ENCODE data around the gene CBY1.

CBY1 gene

DNA sequence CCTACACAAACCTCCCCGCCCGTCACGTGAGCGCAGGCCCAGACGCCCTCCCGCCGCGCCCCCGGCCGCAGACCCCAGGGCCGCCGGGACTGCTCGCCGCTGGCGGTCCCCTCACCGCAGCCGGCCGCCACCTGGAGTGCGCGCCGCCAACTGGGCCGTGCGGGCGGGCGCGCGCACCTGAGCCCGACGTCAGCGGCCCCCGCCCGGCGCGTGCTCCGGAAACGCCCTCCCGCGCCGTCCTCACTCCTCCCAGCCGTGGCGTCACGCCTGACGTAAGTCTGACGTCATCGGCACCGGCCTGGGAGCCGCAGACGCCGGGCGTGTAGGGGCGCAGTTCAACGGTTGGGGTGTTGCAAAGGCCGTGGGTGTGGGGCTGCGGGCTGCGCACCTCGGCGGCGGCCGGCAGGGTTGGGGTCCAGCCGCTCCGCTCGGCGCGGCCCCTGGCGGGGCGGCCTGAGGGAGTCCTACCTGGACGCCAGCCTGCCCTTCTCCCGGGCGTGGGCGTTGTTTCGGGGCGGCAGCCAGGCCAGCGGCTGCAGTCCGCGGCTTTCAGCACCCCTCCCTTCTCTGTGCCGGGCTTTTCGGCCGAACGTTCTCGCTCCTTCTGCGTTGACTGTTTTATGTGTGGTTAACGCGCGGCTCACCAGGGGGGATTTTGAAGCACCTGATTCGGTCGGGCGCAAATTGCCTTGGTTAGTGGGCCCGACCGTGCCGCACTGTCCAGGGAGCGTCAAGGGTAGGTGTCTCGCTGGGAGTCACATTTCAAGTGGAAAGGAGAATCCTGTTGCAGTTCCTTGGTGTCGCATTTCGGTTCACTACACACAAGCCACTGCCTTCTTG, 44.6 kb downstream of the CBY1 start, which contains the start of gene JOSD1:
Gene JOSD1 (minus strand): TSS at position 155 of the 840 bp plus-strand sequence. CDS start 956 bp downstream, outside the sequence.
- DNase-seq, result peak; percentile 98 to 99 (median 99)

DNA sequence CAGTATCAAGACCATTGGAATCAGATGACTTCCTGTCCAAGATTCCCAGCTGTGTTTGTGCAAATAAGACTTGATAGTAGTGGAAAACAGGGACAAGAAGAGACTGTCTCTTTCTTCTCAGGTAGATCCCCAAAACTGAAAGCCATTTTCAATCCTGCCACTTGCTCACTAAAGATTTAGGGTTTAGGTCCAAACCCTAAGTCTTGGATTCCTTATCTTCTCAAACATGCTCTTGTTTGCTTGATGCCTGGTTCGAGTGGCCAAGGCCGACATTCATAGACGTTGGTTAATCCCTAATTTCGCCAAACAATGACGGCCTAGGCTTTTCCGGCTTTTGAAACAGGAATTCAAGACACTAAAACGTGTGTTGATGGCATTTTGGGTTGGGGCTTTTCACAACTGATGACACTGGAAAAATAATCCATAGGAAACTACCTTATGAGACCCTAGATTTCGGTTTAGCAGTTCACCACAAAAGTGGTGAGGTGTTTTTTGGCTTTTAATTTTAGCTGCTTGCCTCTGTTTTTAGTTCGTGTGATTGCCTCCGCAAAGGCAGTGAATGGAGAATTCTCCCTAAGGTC, 48.3 kb downstream of the CBY1 start:
- peak in 1 of 4 experiments; percentile 19 for DNase-seq

DNA sequence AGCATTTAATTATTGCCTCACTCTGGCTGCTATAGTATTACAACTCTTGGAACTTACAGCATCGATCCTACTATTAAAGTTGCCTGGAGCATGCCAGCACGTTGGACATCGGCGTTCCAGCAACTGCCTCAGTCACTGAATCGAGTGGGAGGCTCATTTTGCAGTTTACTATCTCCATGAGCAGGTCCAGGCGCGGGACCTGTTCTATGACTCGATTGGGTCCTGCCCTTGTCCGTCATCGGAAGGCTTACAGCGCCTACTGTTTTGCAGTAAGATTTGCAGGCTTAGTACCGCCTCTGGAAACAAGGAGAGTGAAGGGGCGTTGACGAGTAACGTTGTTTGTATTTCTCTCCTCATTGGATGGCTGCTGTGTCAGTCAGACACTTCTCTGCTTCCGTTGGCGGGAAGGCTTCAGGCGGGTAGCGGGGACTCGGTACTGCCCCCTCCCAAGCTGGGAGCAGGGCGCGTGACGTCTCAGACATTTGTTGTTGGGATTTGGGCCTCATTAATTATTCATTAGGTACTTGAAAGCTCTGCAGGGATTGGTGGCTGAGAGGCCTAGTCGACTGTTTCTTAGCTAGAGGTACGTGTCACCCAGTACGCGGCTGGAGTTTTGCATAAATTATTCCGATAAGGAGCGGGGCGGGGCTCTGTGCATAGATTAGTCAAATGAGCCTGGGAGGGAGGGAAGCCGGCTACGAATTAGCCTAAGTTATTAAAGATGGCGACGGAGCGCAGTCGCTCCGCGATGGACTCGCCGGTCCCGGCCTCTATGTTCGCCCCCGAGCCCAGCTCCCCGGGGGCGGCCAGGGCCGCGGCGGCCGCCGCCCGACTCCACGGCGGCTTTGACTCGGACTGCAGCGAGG, 49.0 kb downstream of the CBY1 start, which contains the start of gene GTPBP1:
Gene GTPBP1 (plus strand): TSS at position 710 of the 866 bp plus-strand sequence. CDS start 12 bp downstream, at position 722.
- peak; percentile 99 to 100 (median 100) for DNase-seq

DNA sequence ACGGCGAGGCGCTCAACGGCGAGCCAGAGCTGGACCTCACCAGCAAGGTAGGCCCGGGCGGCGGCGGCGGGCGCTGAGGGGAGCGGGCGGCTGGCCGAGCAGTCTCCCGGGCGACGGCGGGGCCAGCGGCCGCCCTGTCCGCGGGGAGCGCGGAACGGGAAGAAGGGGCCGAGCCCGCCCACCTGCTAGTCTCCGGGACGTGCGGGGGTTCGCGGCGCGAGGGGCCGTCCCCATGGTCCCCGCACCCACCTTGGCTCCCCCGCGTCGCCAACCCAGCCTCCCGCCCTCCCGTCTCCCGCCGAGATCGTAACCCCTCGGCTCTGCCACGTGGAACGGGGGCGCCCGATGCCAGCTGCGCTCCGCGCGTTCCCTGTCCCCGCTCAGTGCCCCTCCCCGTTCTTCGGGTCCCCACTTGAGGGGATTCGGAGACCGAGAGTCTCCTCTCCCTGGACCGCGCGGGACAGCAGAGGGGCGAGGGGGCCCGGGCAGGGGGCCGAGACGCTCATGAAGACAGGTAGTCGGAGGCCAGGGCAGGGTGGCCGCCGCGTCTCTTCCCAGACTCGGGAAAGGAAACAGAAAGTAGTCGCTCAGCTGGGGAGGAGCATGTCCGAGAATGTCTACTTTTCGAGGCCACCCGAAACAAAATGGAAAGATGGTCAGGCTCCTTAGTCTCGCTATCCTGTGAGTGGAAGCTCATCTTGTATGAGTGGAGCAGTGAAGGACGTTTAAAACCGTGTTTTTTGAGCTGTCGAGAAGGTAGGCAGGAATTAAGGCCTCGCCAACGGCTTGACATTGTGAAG, 49.9 kb downstream of the CBY1 start:
- DNase-seq, result peak in 3 of 4 experiments; percentile 42 to 70 (median 48)

DNA sequence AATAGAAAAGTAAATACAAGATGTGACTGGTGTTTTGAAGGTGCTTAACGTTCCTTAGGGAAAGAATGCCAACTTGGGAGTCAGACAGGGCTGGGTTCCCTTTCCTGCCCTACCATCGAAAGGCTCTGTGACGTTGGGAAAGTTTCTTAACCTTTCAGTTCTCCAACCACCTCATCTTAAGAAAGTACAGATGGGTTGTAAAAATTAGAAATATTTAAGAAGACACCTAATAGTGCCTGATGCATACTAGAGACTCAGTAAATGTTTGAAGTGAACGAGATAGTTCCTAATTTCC, 50.4 kb downstream of the CBY1 start:
- no peak for DNase-seq

DNA sequence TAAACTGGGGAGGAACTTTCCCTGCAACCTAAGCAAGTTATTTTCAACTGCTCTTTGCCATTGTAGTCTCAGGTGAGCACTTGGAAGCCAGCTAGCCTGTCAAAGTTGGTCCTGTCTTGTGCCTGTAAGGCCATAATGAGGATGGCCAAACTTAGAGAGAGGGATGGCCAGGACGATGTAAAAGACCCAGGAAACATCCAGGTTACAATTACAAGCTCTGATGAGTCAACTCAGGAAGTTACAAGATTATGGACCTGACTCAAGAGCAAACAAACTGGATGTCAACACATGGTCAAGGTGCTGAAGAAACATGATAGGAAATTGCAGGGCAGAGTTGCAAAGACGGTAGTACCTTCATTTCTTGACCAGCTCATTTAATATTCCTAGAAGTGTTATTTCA, 50.9 kb downstream of the CBY1 start:
- DNase-seq, result peak in 2 of 4 experiments; percentile 28 to 47

DNA sequence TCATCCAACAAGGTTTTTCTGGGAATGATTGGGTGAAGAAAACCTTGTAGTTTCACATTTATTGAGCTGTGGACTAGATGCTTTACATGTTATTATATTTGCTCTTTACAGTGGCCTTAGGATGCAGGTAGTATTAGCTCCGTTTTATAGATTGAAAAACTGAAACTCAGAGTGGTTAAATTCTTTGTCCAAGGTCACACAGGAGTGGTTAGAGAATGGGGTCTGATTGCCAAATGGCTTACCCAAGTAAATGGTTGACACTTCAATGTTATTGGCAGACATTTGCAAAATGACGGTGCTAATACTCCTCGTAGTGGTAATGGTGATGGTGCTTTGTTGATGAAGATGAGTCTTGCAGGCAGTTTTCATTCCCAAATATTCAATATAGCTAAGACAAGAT, 51.5 kb downstream of the CBY1 start:
- no peak for DNase-seq

DNA sequence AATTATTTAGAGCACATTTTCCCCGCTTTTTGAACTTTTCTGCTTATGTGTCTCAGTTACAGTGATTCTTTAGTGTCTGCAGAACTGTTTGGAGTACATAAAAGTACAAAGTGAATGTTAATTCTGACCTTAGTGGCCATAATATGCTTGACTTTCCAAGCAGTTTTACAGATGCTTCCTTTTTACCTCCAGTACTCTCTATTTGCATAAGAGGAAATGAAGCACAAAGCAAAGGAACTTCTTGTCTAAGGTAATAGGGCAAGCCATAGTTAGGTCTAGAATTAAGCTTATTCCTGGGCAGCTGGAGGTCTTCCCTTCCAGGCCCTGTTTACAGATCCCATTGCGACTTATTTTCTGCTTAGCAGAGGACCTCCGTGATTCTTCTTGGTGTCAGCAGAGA, 52.9 kb downstream of the CBY1 start:
- DNase-seq, result no peak

DNA sequence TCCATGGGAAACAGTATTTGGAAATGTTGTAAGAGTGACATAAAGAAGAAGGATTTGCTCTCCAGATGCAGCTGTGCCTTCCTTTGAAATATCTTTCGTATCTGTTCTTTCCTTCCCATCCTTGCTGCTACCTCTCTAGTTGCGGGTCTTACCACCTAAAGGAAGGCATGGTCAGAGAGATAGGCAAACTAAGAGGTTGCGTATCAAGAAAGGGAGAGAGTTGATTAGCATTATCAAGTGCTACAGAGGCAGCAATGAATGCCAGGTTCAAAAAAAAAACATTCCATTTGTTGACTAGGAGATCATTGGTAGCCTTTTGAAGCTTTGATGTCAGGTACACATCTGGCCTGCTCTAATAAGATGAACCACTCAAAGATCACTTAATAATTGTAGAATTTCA, 53.9 kb downstream of the CBY1 start:
- DNase-seq, result no peak

DNA sequence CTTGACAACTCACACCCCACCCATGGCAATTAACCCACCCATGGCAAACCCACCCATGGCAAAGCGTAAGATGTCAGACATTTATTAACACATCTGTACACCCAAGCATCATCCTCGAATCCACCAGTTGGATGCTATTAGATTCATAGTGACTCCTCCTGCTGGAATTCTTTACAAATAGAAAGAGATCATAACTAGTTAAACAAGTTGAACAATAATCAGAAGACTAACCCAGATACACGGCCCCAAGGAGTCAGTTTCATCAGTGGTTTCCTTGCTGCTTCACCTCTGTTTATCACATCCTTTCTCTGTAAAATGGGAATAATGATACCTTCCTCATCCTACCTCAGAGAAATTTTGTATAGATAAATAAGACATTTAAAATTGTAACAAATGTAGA, 54.4 kb downstream of the CBY1 start:
- DNase-seq, result no peak

DNA sequence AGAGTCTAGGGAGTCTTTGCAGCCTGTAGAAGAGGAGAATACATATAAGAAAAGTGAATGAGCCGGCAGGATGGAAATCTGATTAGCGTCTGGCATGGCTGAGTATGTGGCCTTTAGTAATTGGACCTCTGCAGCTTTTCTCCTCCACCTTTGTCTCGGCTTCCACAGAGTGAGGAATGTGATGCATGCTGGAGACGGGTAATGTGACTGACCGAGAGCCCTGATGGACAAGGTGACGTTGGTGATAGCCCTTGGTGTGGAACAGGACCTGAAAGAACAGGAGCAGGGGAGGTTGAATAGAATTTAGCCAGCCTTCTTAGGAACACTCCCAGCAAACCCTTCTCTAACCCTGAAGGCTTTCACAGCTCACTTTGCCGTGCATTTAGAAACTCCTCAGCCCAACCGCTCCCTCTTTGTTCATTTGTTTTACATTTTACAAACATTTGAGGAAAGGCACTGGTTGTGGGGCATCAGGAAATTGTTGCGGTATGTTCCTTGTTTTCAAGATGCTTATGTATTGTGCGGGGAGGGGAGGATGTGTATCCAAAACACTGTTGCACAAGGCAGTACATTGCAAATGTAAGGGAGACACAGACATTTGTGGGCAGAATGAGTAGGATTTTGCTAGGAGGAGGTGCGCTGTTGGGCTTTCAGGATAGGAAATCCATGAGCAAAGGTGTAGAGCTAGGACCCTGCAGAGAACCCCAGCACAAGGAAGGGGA, 56.2 kb downstream of the CBY1 start:
- DNase-seq, result no peak

DNA sequence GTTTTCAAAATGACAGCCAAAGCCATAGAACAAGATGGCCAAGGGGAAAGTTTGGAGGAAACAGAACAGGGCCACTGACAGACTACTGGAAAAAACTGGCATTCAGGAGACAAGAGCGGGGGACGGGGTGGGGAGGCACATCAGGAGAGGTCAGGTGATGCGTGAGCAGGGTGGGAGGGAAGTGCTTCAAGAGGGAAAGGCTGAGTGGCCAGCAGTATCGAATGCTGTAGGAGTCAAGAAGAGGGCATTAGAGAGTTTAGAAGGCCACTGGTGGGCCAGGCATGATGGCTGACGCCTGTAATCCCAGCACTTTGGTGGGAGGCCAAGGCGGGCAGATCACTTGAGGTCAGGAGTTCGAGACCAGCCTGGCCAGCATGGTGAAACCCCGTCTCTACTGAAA, 57.5 kb downstream of the CBY1 start:
- no peak for DNase-seq

DNA sequence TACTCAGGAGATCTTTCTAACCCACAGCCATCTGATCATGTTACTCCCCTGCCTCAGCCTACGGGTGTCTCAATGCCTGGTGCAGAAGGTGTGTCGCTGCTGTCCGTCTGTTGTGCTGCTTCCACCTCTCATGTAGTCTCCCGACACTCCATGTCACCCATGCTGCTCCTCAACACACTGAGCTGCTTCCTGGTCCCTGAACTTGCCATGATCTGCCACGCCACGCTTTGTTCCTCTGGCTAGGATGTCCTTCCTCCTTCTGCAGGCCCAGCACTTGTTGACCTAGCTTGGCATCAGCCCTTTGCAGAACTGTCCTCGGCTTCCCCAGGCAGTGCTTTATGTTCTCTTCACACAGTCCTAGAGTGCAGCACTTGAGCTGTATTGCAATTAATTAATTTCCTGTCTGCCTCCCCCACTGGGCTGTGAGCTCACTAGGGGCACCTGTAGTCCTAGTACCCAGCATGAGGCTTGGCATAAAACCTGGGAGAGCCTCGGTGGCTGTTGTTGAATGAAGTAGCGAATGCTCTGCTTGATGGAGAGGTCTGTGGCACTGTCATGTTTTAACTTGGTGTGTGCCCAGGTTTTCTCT, 58.8 kb downstream of the CBY1 start:
- peak; percentile 64 to 78 (median 72) for DNase-seq

DNA sequence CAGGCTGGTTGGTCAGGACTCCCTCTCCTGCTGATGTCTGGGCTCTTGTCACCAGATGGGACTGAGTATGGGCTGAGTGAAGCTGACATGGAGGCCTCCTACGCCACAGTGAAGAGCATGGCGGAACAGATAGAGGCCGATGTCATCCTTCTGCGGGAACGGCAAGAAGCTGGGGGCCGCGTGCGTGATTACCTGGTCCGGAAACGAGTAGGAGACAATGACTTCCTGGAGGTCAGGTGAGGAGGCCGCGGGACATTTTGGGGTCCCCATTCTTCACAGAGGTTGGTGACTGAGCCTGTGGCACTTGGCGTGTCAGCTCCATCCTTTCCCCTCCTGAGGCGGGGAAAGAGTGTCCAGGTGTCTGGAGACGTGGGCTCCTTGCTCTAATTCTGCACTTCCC, 59.4 kb downstream of the CBY1 start:
- no peak for DNase-seq

DNA sequence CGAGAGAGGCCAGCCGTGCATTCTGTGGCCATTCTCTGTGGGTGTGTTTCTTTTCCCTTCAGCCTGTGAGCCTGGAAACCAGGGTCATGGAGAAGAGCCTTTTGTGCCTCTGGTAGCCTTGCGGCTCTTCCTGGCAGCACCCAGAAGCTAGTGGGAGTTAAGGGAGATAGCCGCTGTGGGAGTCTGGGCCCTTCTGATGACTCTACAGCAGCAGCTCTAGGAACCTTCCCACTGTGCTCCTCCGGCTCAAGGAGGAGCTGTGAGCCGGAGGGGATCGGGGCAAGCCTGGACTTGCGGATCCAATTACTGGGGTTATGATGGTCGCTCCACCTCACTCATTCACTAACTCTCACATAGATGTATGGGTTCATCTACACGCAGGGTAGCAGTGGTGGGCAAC, 59.8 kb downstream of the CBY1 start:
- no peak for DNase-seq

DNA sequence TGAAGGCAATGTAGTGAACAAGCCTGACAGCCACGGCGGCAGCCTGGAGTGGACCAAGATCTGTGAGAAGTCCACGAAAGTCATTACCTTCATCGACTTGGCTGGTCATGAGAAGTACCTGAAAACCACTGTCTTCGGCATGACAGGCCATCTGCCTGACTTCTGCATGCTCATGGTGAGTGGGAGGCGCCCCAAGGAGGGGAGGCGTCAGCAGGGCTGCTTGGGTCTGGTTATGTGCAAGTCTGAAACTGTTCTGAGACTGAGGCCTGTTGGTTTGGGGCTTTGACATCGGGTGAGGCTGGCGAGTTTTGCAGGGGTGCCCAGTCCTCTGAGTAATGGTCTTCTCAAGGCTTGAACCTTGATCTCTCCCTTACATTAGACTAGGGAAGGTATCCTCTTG, 60.4 kb downstream of the CBY1 start:
- DNase-seq, result no peak

DNA sequence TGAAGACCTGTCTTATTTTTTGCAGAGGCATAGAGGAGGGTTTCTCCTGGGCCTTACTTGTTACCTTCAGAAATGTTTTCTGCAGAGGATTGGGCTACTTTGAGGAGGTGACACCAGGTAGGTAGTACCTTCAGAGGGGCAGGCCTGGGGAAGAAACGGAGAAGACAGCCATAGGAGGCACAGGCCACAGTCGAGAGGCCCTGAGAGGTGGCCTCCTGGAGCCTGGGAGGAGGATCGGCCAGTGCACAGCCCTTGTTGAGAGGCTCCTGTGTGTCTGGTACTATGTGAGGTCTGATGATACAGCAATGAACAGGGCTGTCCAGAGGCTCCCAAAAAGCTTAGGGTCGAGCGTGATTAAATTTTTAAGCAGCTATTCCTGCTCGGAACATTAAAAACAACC, 60.8 kb downstream of the CBY1 start:
- no peak for DNase-seq

DNA sequence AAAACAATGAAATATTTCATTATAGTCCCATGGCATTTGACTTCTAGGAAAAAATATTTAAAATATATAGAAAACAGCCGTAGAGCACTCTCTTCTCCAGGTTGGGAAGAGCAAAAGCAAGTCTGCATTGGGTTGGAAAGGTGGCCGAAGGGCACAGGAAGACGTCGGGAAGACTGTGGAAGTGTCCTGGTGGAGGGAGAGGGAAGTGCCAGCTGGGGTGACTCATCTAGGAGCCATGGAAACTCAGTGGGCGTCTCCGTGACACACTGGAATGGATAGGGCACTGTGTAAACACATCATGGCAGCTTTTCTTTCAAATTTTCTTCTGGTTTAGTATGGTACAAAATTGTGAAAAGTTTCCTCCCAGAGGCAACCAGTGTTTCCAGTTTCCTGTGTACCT, 62.0 kb downstream of the CBY1 start:
- DNase-seq, result peak; percentile 44 to 67 (median 54)

DNA sequence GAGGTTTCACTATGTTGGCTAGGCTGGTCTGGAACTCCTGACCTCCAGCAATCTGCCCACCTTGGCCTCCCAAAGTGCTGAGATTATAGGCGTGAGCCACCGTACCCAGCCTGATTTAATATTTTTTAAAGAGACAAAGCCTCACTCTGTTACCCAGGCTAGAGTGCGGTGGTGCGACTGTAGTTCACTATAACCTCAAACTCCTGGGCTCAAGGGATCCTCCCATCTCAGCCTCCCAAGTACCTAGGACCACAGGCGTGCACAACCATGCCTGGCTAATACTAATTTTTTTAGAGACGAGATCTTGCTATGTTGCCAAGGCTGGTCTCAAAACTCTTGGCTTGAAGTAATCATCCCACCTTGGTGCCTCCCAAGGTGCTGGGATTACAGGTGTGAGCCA, 62.8 kb downstream of the CBY1 start:
- no peak for DNase-seq

DNA sequence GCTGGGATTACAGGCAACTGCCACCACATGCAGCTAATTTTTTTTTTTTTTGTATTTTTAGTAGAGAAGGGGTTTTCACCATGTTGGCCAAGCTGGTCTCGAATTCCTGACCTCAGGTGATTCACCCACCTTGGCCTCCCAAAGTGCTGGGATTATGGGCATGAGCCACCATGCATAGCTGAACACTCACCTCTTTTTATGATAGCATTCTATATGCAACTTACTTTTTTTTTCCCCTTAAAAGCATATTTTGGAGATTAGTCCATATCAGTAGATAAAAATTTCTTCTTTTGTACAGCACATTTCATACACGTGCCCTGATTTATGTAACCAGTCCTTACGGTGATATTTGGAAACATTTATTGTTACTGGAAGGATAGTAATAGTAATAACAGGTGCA, 63.9 kb downstream of the CBY1 start:
- no peak for DNase-seq

DNA sequence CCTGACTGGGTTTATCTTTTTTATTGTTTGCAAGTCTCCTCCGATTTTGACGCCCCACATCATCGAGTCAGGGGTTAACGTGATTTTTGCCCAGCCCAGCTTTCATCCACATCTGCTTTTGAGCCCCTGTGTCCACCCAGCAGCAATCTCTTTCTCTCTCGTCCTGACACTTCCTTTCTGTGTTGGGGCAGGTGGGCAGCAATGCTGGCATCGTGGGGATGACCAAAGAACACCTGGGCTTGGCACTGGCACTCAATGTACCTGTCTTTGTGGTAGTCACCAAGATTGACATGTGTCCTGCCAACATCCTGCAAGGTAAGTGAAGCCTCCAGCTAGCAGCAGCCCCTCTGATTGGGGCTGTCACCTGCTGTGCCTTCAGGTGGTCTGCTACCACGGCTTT, 65.1 kb downstream of the CBY1 start:
- DNase-seq, result no peak

Measured in suppressor macrophage (primary cell).